K562 (cell line): ENCODE measurements around the gene FOXI1. TPM values are rescaled to one million over a fixed set of nuclear protein-coding genes. Genes with fewer than 3 reads are reported as not detected.

Experiments used
- BRD9 ChIP-seq: fragments of 450-650 bp; IDR thresholded peaks from 2 replicates; pipeline ENCODE4 v1.6.1; 2018; ENCODE audit warnings: low read depth; ENCODE audit not compliant: partially characterized antibody
- CREM ChIP-seq: IDR thresholded peaks from 2 replicates; pipeline ENCODE4 v1.6.1; 2014; ENCODE audit warnings: antibody characterized with exemption, low read depth
- E2F3 ChIP-seq: fragments of 250-450 bp; sonication (Bioruptor Pico); IDR thresholded peaks from 2 replicates; pipeline ENCODE4 v1.4.0; 2020; ENCODE audit warnings: mild to moderate bottlenecking
- FOSL1 ChIP-seq: fragments of 200-800 bp; sonication (Bioruptor generic); conservative IDR thresholded peaks from 2 replicates; pipeline ENCODE4 v1.6.1; 2016; ENCODE audit warnings: missing genetic modification characterization, missing compliant biosample characterization
- JUND ChIP-seq, 2 experiments: IDR thresholded peaks; 2 replicates in 1 of 2; 3 replicates in 1 of 2; pipeline ENCODE4 v1.6.1; 2011; ENCODE audit warnings: borderline replicate concordance in 2 of 2, low read depth in 2 of 2, low read length in 2 of 2, improper control_type of control experiment in 1 of 2, missing biosample characterization in 1 of 2, missing genetic modification characterization in 1 of 2, missing genetic modification reagents in 1 of 2
- MTA3 ChIP-seq: fragments of 450-650 bp; formaldehyde crosslinking; IDR thresholded peaks from 2 replicates; pipeline ENCODE4 v1.6.1; 2017; ENCODE audit warnings: mild to moderate bottlenecking, borderline replicate concordance
- NUFIP1 ChIP-seq: fragments of 450-650 bp; IDR thresholded peaks from 2 replicates; pipeline ENCODE4 v1.6.1; 2018; ENCODE audit not compliant: partially characterized antibody
- PHB2 ChIP-seq: fragments of 450-650 bp; IDR thresholded peaks from 2 replicates; pipeline ENCODE4 v1.6.1; 2017; ENCODE audit warnings: low read depth
- PML ChIP-seq: IDR thresholded peaks from 2 replicates; pipeline ENCODE4 v1.6.1; 2012; ENCODE audit warnings: low read length, inconsistent platforms
- SAP30 ChIP-seq: fragments of 200-600 bp; sonication (generic); IDR thresholded peaks from 2 replicates; pipeline ENCODE4 v1.6.1; 2012; ENCODE audit warnings: borderline replicate concordance, low read depth, mild to moderate bottlenecking, moderate library complexity, low read length, control low read depth, inconsistent platforms; ENCODE audit not compliant: insufficient read depth, poor library complexity, severe bottlenecking
- SMARCA5 ChIP-seq: fragments of 450-650 bp; IDR thresholded peaks from 2 replicates; pipeline ENCODE4 v1.6.1; 2016
- ZBTB7A ChIP-seq: IDR thresholded peaks from 2 replicates; pipeline ENCODE4 v1.6.1; 2011; ENCODE audit warnings: low read depth, mild to moderate bottlenecking, low read length, moderate library complexity, borderline replicate concordance; ENCODE audit not compliant: control insufficient read depth
- ZFX ChIP-seq: sonication (generic); formaldehyde crosslinking; IDR thresholded peaks from 2 replicates; pipeline ENCODE4 v1.8.0; 2022; ENCODE audit warnings: mild to moderate bottlenecking, missing genetic modification reagents, moderate library complexity
- polyA plus RNA-seq, 8 experiments: library from polyadenylated mRNA; depleted of rRNA in 4 of 8; stranded (reverse) in 5 of 8; unstranded in 3 of 8; fragments of >200 nt; fragmentation: Nextera tagmentation in 2 of 8; fragmentation: Illumina TruSeq in 1 of 8; extraction: Ambion mirVana in 2 of 8; extraction: Trizol in 1 of 8; gene quantifications; 2 replicates each; pipeline versions ENCODE4 v1.2.1 to v1.2.3, GENCODE V29; 2011 to 2014; ENCODE audit warnings: inconsistent platforms in 1 of 8, missing spikeins in 1 of 8
- total RNA-seq, 7 experiments: library from RNA; depleted of rRNA in 6 of 7; stranded (reverse); fragments of >200 nt in 6 of 7; fragmentation: Illumina TruSeq in 2 of 7; extraction: Trizol in 2 of 7; gene quantifications; 2 replicates each; pipeline versions ENCODE4 v1.2.1 to v1.2.3, GENCODE V29; 2011 to 2021; ENCODE audit warnings: low replicate concordance in 1 of 7
- TF ChIP-seq, protein P1 (sequence below), 2 experiments: fragments of 450-650 bp in 1 of 2; IDR thresholded peaks; 2 replicates each; pipeline ENCODE4 v1.6.1; 2011 to 2017; ENCODE audit warnings: low read depth in 2 of 2, antibody characterized with exemption in 1 of 2, borderline replicate concordance in 1 of 2, low read length in 1 of 2, mild to moderate bottlenecking in 1 of 2, mixed read lengths in 1 of 2; ENCODE audit not compliant: control insufficient read depth in 1 of 2
- TF ChIP-seq, protein P2 (sequence below): sonication (generic); IDR thresholded peaks from 2 replicates; pipeline ENCODE4 v1.6.1; 2016
- TF ChIP-seq, protein P3 (sequence below): fragments of 200-800 bp; sonication (Bioruptor generic); IDR thresholded peaks from 2 replicates; pipeline ENCODE4 v1.6.1; 2017; ENCODE audit warnings: missing genetic modification characterization, missing compliant biosample characterization
- TF ChIP-seq, protein P4 (sequence below), 2 experiments: fragments of 250-450 bp in 1 of 2; fragments of 450-650 bp in 1 of 2; sonication (Bioruptor Pico) in 1 of 2; IDR thresholded peaks; 2 replicates each; pipeline versions ENCODE4 v1.6.1 to v1.8.0; 2016 to 2021; ENCODE audit warnings: mild to moderate bottlenecking in 2 of 2, moderate library complexity in 2 of 2, missing compliant biosample characterization in 1 of 2, missing genetic modification characterization in 1 of 2

Gene FOXI1
- total and polyA plus RNA-seq, 9 of the 15 experiments (the other 6 are each of a cell fraction or from before 2014, with no cell fraction given) = not detected

DNA sequence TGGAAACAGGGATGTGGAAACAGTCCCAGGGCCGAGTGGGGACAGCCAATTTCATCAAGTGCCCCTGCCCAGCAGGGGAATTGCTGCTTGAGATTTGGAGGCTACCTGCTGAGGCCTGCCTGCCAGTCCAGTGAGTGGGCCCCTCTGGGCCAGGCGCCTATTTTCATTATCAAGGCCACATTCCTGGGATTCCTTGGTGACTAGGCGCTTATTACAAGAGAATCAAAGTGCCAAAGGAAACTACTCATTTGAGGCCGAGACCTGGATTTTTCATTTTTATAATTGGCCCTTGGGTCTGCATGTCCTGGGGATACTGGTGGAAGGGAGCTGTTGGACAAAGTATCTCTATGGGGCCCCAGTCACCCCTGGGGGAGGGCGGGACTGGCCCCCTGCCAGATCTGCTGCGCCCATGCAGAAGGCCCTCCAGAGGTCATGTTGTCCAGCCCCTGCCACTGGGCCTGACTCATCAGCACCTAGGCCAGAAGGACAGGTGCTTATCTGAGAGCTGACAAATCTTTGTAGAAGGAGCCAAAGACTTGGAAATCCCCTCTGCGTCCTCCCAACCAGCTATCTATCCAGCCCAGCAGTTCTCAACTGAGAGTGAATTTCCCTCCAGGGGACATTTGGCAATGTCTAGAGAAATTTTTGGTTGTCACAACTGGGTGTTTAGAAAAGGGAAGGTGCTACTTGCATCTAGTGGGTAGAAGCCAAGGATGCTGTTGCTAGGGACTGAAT is 45.6 kb downstream of the FOXI1 start (continued):
- TF ChIP-seq, protein P1, sequence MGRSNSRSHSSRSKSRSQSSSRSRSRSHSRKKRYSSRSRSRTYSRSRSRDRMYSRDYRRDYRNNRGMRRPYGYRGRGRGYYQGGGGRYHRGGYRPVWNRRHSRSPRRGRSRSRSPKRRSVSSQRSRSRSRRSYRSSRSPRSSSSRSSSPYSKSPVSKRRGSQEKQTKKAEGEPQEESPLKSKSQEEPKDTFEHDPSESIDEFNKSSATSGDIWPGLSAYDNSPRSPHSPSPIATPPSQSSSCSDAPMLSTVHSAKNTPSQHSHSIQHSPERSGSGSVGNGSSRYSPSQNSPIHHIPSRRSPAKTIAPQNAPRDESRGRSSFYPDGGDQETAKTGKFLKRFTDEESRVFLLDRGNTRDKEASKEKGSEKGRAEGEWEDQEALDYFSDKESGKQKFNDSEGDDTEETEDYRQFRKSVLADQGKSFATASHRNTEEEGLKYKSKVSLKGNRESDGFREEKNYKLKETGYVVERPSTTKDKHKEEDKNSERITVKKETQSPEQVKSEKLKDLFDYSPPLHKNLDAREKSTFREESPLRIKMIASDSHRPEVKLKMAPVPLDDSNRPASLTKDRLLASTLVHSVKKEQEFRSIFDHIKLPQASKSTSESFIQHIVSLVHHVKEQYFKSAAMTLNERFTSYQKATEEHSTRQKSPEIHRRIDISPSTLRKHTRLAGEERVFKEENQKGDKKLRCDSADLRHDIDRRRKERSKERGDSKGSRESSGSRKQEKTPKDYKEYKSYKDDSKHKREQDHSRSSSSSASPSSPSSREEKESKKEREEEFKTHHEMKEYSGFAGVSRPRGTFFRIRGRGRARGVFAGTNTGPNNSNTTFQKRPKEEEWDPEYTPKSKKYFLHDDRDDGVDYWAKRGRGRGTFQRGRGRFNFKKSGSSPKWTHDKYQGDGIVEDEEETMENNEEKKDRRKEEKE (IDR thresholded peaks at IDR 0.05; ENCODE audit: borderline replicate concordance in 1 of 2, control insufficient read depth in 1 of 2, low read depth in 2 of 2, low read length in 1 of 2) = 0 out of 4 replicates have a peak, but pooled peaks of 1 of the 2 experiments have one; percentile 65
- TF ChIP-seq FOSL1 (tag) (peak; percentile 98), MTA3 (0 out of 2 replicates have a peak, but pooled peaks have one; percentile 38), BRD9 (no peak), CREM (peak; percentile 72), E2F3 (CRISPR knock-in tag) (no peak), PHB2 (peak; percentile 95), ZBTB7A (peak; percentile 75), JUND (IDR thresholded peaks at IDR 0.05; ENCODE audit: borderline replicate concordance, low read depth, low read length) (peak; percentile 97), JUND (tag; IDR thresholded peaks at IDR 0.05; ENCODE audit: borderline replicate concordance, low read depth, low read length) (peak; percentile 93; the same call in 2 of the 3 replicates), PML (peak; percentile 98), ZFX (CRISPR knock-in tag) (no peak; the same call in 1 of the 2 replicates), SMARCA5 (no peak), NUFIP1 (no peak), SAP30 (no peak)
- TF ChIP-seq, protein P2, sequence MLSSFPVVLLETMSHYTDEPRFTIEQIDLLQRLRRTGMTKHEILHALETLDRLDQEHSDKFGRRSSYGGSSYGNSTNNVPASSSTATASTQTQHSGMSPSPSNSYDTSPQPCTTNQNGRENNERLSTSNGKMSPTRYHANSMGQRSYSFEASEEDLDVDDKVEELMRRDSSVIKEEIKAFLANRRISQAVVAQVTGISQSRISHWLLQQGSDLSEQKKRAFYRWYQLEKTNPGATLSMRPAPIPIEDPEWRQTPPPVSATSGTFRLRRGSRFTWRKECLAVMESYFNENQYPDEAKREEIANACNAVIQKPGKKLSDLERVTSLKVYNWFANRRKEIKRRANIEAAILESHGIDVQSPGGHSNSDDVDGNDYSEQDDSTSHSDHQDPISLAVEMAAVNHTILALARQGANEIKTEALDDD = peak; percentile 61; the same call in 1 of the 2 replicates
- TF ChIP-seq, protein P3, sequence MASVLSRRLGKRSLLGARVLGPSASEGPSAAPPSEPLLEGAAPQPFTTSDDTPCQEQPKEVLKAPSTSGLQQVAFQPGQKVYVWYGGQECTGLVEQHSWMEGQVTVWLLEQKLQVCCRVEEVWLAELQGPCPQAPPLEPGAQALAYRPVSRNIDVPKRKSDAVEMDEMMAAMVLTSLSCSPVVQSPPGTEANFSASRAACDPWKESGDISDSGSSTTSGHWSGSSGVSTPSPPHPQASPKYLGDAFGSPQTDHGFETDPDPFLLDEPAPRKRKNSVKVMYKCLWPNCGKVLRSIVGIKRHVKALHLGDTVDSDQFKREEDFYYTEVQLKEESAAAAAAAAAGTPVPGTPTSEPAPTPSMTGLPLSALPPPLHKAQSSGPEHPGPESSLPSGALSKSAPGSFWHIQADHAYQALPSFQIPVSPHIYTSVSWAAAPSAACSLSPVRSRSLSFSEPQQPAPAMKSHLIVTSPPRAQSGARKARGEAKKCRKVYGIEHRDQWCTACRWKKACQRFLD (CRISPR knock-in tag) = peak; percentile 92
- TF ChIP-seq, protein P4, sequence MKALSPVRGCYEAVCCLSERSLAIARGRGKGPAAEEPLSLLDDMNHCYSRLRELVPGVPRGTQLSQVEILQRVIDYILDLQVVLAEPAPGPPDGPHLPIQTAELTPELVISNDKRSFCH (CRISPR knock-in tag; IDR thresholded peaks at IDR 0.05) = no peak
- TF ChIP-seq, protein P4 (tag; IDR thresholded peaks at IDR 0.05) = peak; percentile 68; the same call in 1 of the 2 replicates
